HepG2 (cell line): Measurements from ENCODE around the gene HAPLN2. TPM values are rescaled to one million over a fixed set of nuclear protein-coding genes. Genes with fewer than 3 reads are reported as not detected.

Experiments used
- ATAC-seq: fragments of 200-7000 bp; cut with Tn5 transposase; 3 replicates; pipeline ENCODE4 v1.9.1; 2020; ENCODE audit warnings: mild to moderate bottlenecking, moderate library complexity
- BruUV-seq: library from RNA; stranded (reverse); fragments of 400-500 nt; replicated peaks from 2 replicates; lab custom pipeline; 2021; lab: Mats Ljungman, UMichigan
- CTCF ChIA-PET: fragments of 300-600 bp; formaldehyde crosslinking; extraction: SDS; loops from one replicate; lab custom pipeline; 2021; ENCODE audit warnings: low total read pairs, inconsistent platforms, low intra/inter-chr PET ratio; lab: Yijun Ruan, JAX
- POLR2A ChIA-PET: fragments of 350-600 bp; sonication (Branson Sonifier 250); formaldehyde crosslinking; loops from one replicate; lab custom pipeline; 2020; ENCODE audit warnings: antibody characterized with exemption, inconsistent platforms; lab: Yijun Ruan, JAX
- DNase-seq: peaks from one replicate; pipeline ENCODE4 v3.0.0-alpha.2; 2015; ENCODE audit warnings: low spot score
- FAIRE-seq: peaks from 3 replicates; lab custom pipeline; 2011; peaks lifted over from hg19 to GRCh38; lab: Jason Lieb, UNC
- H2AFZ ChIP-seq: one replicate; pipeline ENCODE4 v1.6.1; 2011; ENCODE audit warnings: low read length, inconsistent platforms
- H3K27ac ChIP-seq: fragments of 300-600 bp; 3 replicates; pipeline ENCODE4 v1.8.0; 2011; ENCODE audit warnings: mixed run types, mild to moderate bottlenecking, mixed read lengths, low read length, inconsistent platforms; ENCODE audit not compliant: insufficient read depth; ENCODE audit errors: extremely low read length
- H3K27me3 ChIP-seq, 2 experiments: fragments of 200-600 bp in 1 of 2; 2 replicates in 1 of 2; 3 replicates in 1 of 2; pipeline versions ENCODE4 v1.6.0 to v1.8.0; 2011; ENCODE audit warnings: low read length in 2 of 2, mild to moderate bottlenecking in 2 of 2, moderate library complexity in 2 of 2, inconsistent platforms in 1 of 2; ENCODE audit not compliant: insufficient read depth in 2 of 2, control insufficient read depth in 1 of 2
- H3K36me3 ChIP-seq, 2 experiments: fragments of 200-600 bp in 1 of 2; replicated peaks in 1 of 2; 2 replicates in 1 of 2; 3 replicates in 1 of 2; pipeline versions ENCODE4 v1.5.1 to v1.8.0; 2011; ENCODE audit warnings: low read length in 2 of 2, inconsistent platforms in 1 of 2; ENCODE audit not compliant: insufficient read depth in 2 of 2, control insufficient read depth in 1 of 2
- H3K4me1 ChIP-seq: 2 replicates; pipeline ENCODE4 v1.5.1; 2012; ENCODE audit warnings: low read length, inconsistent platforms; ENCODE audit not compliant: insufficient read depth
- H3K4me2 ChIP-seq: 2 replicates; pipeline ENCODE4 v1.6.0; 2011; ENCODE audit warnings: low read depth, low read length, inconsistent platforms
- H3K4me3 ChIP-seq, 3 experiments: fragments of 200-600 bp in 1 of 3; sonication (generic), shearing (Covaris generic) in 1 of 3; replicated peaks in 1 of 3; 2 replicates each; pipeline ENCODE4 v1.5.1; 2011 to 2016; ENCODE audit warnings: low read length in 3 of 3, inconsistent platforms in 2 of 3, low read depth in 2 of 3, mild to moderate bottlenecking in 2 of 3, control low read depth in 1 of 3, mixed read lengths in 1 of 3; ENCODE audit not compliant: insufficient read depth in 1 of 3
- H3K79me2 ChIP-seq: one replicate; pipeline ENCODE4 v1.6.1; 2011; ENCODE audit warnings: low read length, inconsistent platforms; ENCODE audit not compliant: insufficient read depth
- H3K9ac ChIP-seq: 2 replicates; pipeline ENCODE4 v1.6.0; 2011; ENCODE audit warnings: mild to moderate bottlenecking, low read depth, low read length, inconsistent platforms; ENCODE audit not compliant: insufficient read depth
- H3K9me3 ChIP-seq: 2 replicates; pipeline ENCODE4 v1.5.1; 2012; ENCODE audit warnings: mild to moderate bottlenecking, low read length
- H4K20me1 ChIP-seq: 2 replicates; pipeline ENCODE4 v1.6.0; 2011; ENCODE audit warnings: inconsistent platforms, mild to moderate bottlenecking, low read length, moderate library complexity; ENCODE audit not compliant: insufficient read depth
- BORCS8-MEF2B ChIP-seq: sonication (generic); formaldehyde crosslinking; IDR thresholded peaks from 2 replicates; pipeline ENCODE4 v1.8.0; 2022; ENCODE audit warnings: mild to moderate bottlenecking, missing genetic modification reagents
- CBX2 ChIP-seq, 2 experiments: fragments of 200-600 bp in 1 of 2; sonication (generic); formaldehyde crosslinking in 1 of 2; IDR thresholded peaks; 2 replicates each; pipeline versions ENCODE4 v1.7.0 to v1.8.1; 2018 to 2022; ENCODE audit warnings: low read depth in 2 of 2, low read length in 1 of 2, mild to moderate bottlenecking in 1 of 2, missing genetic modification reagents in 1 of 2
- CBX5 ChIP-seq: sonication (generic); formaldehyde crosslinking; IDR thresholded peaks from 2 replicates; pipeline ENCODE4 v1.4.0; 2020; ENCODE audit warnings: missing genetic modification reagents, borderline replicate concordance
- NR1H2 ChIP-seq: sonication (generic); formaldehyde crosslinking; IDR thresholded peaks from 2 replicates; pipeline ENCODE4 v1.8.1; 2022; ENCODE audit warnings: low read depth, missing genetic modification reagents, borderline replicate concordance
- PHF21A ChIP-seq: sonication (generic); formaldehyde crosslinking; IDR thresholded peaks from 2 replicates; pipeline ENCODE4 v1.5.0; 2020; ENCODE audit warnings: mild to moderate bottlenecking, missing genetic modification reagents
- WGBS: methylation state at CpG from one replicate; pipeline ENCODE4 v1.1.6; 2017; ENCODE audit warnings: low lambda C conversion rate; 5-methylcytosine and 5-hydroxymethylcytosine counted together
- in situ Hi-C: cut with HindIII; loops from 2 replicates; pipeline ENCODE4 v1.10.0; 2017; ENCODE audit warnings: low pct_unique_long_range_greater_than_20kb; ENCODE audit not compliant: extremely low pct_ligation_motif_present
- intact Hi-C: fragments of 100-400 bp; cut with micrococcal nuclease; formaldehyde crosslinking; loops from one replicate; pipeline ENCODE4 v1.10.0; 2022; ENCODE audit not compliant: unreplicated experiment
- polyA plus RNA-seq, 8 experiments: library from polyadenylated mRNA; depleted of rRNA in 3 of 8; stranded (reverse) in 7 of 8; unstranded in 1 of 8; fragments of >200 nt; fragmentation: Illumina TruSeq in 4 of 8; extraction: Trizol in 4 of 8; gene quantifications; 2 replicates each; pipeline versions ENCODE4 v1.2.1 to v1.2.3, GENCODE V29; 2011 to 2016; ENCODE audit warnings: low read depth in 4 of 8, missing spikeins in 1 of 8, mixed read lengths in 1 of 8; ENCODE audit not compliant: insufficient read depth in 1 of 8
- total RNA-seq, 5 experiments: library from RNA; depleted of rRNA; stranded (reverse); fragments of >200 nt; fragmentation: Illumina TruSeq; extraction: Trizol; gene quantifications; 2 replicates each; pipeline ENCODE4 v1.2.3, GENCODE V29; 2016; ENCODE audit warnings: low read depth in 1 of 5
- TF ChIP-seq, protein P1 (sequence below): sonication (generic); formaldehyde crosslinking; IDR thresholded peaks from 2 replicates; pipeline ENCODE4 v1.5.0; 2020; ENCODE audit warnings: missing genetic modification reagents, mild to moderate bottlenecking, borderline replicate concordance
- TF ChIP-seq, protein P2 (sequence below): sonication (generic); formaldehyde crosslinking; IDR thresholded peaks from 2 replicates; pipeline ENCODE4 v1.8.0; 2022; ENCODE audit warnings: missing genetic modification reagents, mild to moderate bottlenecking, inconsistent platforms, borderline replicate concordance
- TF ChIP-seq, protein P3 (sequence below), 2 experiments: sonication (generic) in 1 of 2; formaldehyde crosslinking in 1 of 2; IDR thresholded peaks; 2 replicates each; pipeline versions ENCODE4 v1.4.0 to v1.6.1; 2016 to 2020; ENCODE audit warnings: borderline replicate concordance in 1 of 2, low read depth in 1 of 2, mild to moderate bottlenecking in 1 of 2, missing genetic modification reagents in 1 of 2

The HAPLN2 gene
- total and polyA plus RNA-seq, 2 of the 13 experiments (the other 11 are each of a cell fraction or from before 2014, with no cell fraction given): not detected

DNA sequence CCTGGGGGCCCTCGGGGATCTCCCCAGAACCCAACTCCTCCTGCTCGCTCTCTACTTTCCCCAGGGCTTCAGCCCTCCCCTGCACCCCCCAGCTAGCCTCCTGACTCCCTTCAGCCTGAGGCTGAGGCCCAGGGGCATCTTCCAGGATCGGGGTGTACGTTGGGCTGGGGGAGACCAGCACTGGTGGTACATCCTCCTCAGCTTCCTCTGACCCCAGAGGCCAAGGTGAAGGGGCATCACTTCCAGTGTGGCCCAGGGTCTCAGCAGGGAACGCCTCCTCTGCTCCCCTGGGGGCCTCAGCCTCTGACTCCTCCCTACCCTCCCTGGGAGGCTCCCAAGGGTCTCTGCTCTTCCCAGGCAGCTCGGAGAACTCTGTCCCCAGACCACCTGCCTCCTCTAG lies 51.1 kb downstream of the HAPLN2 start:
- ChIA-PET POLR2A (interaction anchor here (9.1 kb wide), 1 partner anchor 8 kb away, joined by 189 read pairs; no protein-coding TSS in a partner anchor), CTCF (no interaction called here)
- H3K4me1 ChIP-seq: peaks cover 60% of the 10 kb centered on the region
- intact Hi-C loops: no loop called here
- no peak for ATAC-seq
- H3K4me3 ChIP-seq: no peak overlapping the region
- H3K9me3 ChIP-seq: no peaks in the 10 kb centered on the region
- WGBS: 69% methylated on average over 6 of the region's 6 CpGs
- no peaks in the 10 kb centered on the region for H3K27me3 ChIP-seq
- H2AFZ ChIP-seq: no peak overlapping the region
- DNase-seq: no peak
- no peaks in the 10 kb centered on the region for H3K79me2 ChIP-seq
- no peaks in the 10 kb centered on the region for H3K36me3 ChIP-seq
- no peak overlapping the region for H3K27ac ChIP-seq
- no peak overlapping the region for H3K4me2 ChIP-seq
- no peak for FAIRE-seq
- no peak overlapping the region for H3K9ac ChIP-seq
- in situ Hi-C loops: no loop called here
- no peaks in the 10 kb centered on the region for H4K20me1 ChIP-seq
- no TSS peak for BruUV-seq
- TF ChIP-seq, protein P1, sequence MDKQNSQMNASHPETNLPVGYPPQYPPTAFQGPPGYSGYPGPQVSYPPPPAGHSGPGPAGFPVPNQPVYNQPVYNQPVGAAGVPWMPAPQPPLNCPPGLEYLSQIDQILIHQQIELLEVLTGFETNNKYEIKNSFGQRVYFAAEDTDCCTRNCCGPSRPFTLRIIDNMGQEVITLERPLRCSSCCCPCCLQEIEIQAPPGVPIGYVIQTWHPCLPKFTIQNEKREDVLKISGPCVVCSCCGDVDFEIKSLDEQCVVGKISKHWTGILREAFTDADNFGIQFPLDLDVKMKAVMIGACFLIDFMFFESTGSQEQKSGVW (CRISPR knock-in tag): no peak
- TF ChIP-seq BORCS8-MEF2B (CRISPR knock-in tag) (no peak), NR1H2 (CRISPR knock-in tag) (no peak), CBX5 (CRISPR knock-in tag) (no peak), CBX2 (IDR thresholded peaks at IDR 0.05; ENCODE audit: low read depth, low read length) (no peak), CBX2 (CRISPR knock-in tag; IDR thresholded peaks at IDR 0.05; ENCODE audit: low read depth) (no peak), PHF21A (CRISPR knock-in tag) (no peak)
- TF ChIP-seq, protein P2, sequence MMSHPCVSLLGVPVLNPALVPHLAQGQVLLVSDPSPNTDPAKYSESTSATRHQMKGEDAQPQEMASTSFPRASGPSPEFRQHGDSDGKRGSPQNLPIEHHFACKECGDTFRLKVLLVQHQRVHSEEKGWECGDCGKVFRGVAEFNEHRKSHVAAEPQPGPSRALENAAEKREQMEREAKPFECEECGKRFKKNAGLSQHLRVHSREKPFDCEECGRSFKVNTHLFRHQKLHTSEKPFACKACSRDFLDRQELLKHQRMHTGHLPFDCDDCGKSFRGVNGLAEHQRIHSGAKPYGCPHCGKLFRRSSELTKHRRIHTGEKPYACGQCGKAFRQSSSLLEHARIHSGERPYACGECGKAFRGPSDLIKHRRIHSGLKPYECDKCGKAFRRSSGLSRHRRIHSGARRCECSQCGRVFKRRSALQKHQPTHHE: no peak
- TF ChIP-seq, protein P3, sequence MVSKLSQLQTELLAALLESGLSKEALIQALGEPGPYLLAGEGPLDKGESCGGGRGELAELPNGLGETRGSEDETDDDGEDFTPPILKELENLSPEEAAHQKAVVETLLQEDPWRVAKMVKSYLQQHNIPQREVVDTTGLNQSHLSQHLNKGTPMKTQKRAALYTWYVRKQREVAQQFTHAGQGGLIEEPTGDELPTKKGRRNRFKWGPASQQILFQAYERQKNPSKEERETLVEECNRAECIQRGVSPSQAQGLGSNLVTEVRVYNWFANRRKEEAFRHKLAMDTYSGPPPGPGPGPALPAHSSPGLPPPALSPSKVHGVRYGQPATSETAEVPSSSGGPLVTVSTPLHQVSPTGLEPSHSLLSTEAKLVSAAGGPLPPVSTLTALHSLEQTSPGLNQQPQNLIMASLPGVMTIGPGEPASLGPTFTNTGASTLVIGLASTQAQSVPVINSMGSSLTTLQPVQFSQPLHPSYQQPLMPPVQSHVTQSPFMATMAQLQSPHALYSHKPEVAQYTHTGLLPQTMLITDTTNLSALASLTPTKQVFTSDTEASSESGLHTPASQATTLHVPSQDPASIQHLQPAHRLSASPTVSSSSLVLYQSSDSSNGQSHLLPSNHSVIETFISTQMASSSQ (IDR thresholded peaks at IDR 0.05; ENCODE audit: low read depth): no peak
- TF ChIP-seq, protein P3 (CRISPR knock-in tag; IDR thresholded peaks at IDR 0.05; ENCODE audit: borderline replicate concordance): no peak
